ENCODE results near the gene ABR. TPM values are rescaled to one million over a fixed set of nuclear protein-coding genes. Genes with fewer than 3 reads are reported as not detected.
A peak's percentile ranks its signal among the peaks of the same experiment; 100 is the strongest.

Gene ABR
- polyA plus RNA-seq, 2 of the 4 experiments (the other 2 are of a cell fraction) = 70.9 to 73.8 TPM

DNA sequence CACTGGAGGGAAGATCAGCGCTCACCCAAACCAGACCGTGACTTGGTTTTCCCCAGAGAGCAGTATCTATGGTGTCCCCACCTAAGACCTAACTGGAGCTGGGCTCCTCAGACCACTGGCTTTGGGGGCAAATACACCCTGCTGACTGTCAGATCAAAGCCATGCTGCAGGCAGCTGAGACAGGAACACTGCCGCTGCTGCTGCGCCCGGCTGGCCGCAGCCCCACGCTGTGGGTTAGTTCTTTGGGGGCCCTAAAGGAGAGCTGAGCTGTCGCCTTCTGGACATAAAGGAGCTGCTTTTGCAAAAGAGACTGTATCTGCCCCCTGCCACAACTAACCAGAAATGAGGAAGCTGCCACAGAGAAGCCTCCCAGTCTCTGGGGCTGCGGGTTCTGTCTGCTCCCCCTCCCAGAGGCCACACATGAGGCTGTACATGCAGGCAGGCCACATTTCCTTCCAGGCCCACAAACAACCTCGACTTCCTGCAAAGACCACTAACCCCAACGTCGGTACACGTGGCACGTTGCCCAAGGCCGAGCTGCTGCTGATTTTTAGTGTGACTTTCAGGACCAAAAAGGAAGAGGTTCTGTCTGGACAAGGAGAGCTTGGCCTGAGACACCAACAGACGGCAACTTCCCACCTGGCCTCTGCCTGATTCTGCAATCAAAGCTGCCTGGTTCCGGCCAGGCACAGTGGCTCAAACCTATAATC lies 18.2 kb upstream of the ABR start (continued):
- TF ChIP-seq, protein P1, sequence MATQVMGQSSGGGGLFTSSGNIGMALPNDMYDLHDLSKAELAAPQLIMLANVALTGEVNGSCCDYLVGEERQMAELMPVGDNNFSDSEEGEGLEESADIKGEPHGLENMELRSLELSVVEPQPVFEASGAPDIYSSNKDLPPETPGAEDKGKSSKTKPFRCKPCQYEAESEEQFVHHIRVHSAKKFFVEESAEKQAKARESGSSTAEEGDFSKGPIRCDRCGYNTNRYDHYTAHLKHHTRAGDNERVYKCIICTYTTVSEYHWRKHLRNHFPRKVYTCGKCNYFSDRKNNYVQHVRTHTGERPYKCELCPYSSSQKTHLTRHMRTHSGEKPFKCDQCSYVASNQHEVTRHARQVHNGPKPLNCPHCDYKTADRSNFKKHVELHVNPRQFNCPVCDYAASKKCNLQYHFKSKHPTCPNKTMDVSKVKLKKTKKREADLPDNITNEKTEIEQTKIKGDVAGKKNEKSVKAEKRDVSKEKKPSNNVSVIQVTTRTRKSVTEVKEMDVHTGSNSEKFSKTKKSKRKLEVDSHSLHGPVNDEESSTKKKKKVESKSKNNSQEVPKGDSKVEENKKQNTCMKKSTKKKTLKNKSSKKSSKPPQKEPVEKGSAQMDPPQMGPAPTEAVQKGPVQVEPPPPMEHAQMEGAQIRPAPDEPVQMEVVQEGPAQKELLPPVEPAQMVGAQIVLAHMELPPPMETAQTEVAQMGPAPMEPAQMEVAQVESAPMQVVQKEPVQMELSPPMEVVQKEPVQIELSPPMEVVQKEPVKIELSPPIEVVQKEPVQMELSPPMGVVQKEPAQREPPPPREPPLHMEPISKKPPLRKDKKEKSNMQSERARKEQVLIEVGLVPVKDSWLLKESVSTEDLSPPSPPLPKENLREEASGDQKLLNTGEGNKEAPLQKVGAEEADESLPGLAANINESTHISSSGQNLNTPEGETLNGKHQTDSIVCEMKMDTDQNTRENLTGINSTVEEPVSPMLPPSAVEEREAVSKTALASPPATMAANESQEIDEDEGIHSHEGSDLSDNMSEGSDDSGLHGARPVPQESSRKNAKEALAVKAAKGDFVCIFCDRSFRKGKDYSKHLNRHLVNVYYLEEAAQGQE (IDR thresholded peaks at IDR 0.05) = no peak
- TF ChIP-seq CEBPB (IDR thresholded peaks at IDR 0.05) = no peak

DNA sequence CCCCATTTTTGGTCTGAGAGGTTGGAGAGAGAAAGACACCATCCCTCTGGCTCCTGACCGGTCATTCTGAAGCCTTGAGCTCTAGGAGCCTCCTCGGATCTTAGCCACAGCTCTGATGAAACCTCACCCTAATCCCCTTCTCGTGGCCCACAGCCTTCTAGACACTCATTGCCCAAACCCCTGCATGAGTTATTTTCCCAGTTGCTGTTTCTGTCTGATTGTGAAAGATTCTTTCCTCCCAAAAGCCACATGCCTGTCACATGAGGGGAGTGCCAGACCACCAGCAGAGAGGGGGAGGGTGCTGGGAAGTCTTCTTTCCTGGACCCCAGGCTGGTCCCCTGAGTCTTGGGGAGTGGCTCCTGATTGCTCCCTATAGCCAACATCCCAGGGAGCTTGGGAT lies 17.6 kb upstream of the ABR start:
- ATAC-seq (peak; percentile 11 to 28; a peak in 4 of 6 replicates), FAIRE-seq (no peak), DNase-seq (ENCODE audit: low read depth in 1 of 2, low spot score in 1 of 2) (no peak)
- H3K4me2 ChIP-seq = no peak overlapping the region
- POLR2A ChIA-PET = no interaction called here
- TF ChIP-seq FOSB (CRISPR knock-in tag; IDR thresholded peaks at IDR 0.05) (no peak), MAZ (IDR thresholded peaks at IDR 0.05; ENCODE audit: borderline replicate concordance, low read depth, low read length) (no peak), MYC (IDR thresholded peaks at IDR 0.05; ENCODE audit: borderline replicate concordance, low read length) (no peak), RCOR1 (IDR thresholded peaks at IDR 0.05; ENCODE audit: low read depth, low read length) (no peak), NFE2L2 (conservative IDR thresholded peaks at IDR 0.05; ENCODE audit: low read length) (no peak), CHD4 (IDR thresholded peaks at IDR 0.05; ENCODE audit: borderline replicate concordance) (no peak)
- TF ChIP-seq, protein P2, sequence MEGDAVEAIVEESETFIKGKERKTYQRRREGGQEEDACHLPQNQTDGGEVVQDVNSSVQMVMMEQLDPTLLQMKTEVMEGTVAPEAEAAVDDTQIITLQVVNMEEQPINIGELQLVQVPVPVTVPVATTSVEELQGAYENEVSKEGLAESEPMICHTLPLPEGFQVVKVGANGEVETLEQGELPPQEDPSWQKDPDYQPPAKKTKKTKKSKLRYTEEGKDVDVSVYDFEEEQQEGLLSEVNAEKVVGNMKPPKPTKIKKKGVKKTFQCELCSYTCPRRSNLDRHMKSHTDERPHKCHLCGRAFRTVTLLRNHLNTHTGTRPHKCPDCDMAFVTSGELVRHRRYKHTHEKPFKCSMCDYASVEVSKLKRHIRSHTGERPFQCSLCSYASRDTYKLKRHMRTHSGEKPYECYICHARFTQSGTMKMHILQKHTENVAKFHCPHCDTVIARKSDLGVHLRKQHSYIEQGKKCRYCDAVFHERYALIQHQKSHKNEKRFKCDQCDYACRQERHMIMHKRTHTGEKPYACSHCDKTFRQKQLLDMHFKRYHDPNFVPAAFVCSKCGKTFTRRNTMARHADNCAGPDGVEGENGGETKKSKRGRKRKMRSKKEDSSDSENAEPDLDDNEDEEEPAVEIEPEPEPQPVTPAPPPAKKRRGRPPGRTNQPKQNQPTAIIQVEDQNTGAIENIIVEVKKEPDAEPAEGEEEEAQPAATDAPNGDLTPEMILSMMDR (IDR thresholded peaks at IDR 0.05) = no peak
- TF ChIP-seq, protein P3, sequence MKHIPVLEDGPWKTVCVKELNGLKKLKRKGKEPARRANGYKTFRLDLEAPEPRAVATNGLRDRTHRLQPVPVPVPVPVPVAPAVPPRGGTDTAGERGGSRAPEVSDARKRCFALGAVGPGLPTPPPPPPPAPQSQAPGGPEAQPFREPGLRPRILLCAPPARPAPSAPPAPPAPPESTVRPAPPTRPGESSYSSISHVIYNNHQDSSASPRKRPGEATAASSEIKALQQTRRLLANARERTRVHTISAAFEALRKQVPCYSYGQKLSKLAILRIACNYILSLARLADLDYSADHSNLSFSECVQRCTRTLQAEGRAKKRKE (CRISPR knock-in tag; IDR thresholded peaks at IDR 0.05; ENCODE audit: low read depth) = no peak
- CTCF ChIA-PET = interaction anchor here (0.9 to 10.5 kb wide), 7 partner anchors 10 to 139 kb away, joined by 3 to 120 read pairs (median 5); no protein-coding TSS in a partner anchor
- H3K4me1 ChIP-seq = no peaks in the 10 kb centered on the region
- no peaks in the 10 kb centered on the region for H3K9me3 ChIP-seq
- H3K4me3 ChIP-seq = no peak overlapping the region
- WGBS (ENCODE audit: missing lambda C conversion rate) = 64% methylated on average over 3 of the region's 3 CpGs
- no peak overlapping the region for H3K27ac ChIP-seq

DNA sequence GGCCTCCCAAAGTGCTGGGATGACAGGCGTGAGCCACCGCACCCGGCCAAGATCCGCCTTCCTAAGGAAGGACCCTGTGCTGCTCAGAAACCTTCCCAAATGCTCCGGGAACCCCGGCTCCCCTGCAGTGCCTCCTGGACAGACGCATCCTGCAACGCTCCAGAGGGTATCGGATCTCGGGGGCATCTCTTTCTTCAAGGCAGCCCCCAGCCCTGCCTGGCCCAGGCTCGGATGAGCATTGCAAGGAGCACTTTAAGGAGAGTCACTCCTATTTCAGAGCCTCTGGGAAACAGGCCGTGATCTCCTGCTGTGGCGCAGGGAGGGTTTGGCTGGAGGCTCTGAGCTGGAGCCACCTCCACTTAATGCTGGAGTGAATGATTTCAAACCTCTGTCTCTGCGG lies 17.2 kb upstream of the ABR start:
- POLR2A ChIA-PET = no interaction called here
- H3K4me2 ChIP-seq = no peak overlapping the region
- H3K4me1 ChIP-seq = no peaks in the 10 kb centered on the region
- CTCF ChIA-PET = interaction anchor here (0.7 to 10.5 kb wide), 5 partner anchors 10 to 139 kb away, joined by 3 to 120 read pairs (median 9); no protein-coding TSS in a partner anchor
- FAIRE-seq (no peak), ATAC-seq (0 out of 6 replicates have a peak, but pooled peaks of 1 of the 2 experiments have one; percentile 11), DNase-seq (ENCODE audit: low read depth in 1 of 2, low spot score in 1 of 2) (no peak)
- H3K4me3 ChIP-seq = no peak overlapping the region
- WGBS (ENCODE audit: missing lambda C conversion rate) = 86% methylated on average over 14 of the region's 14 CpGs
- no peak overlapping the region for H3K27ac ChIP-seq
- H3K9me3 ChIP-seq = no peaks in the 10 kb centered on the region
- TF ChIP-seq FOSL2 (IDR thresholded peaks at IDR 0.05) (no peak), FOSL2 (CRISPR knock-in tag; IDR thresholded peaks at IDR 0.05) (no peak), NPAS2 (CRISPR knock-in tag; IDR thresholded peaks at IDR 0.05; ENCODE audit: borderline replicate concordance) (no peak), NFE2L2 (conservative IDR thresholded peaks at IDR 0.05; ENCODE audit: low read length) (no peak), ZNF302 (CRISPR knock-in tag; IDR thresholded peaks at IDR 0.05) (no peak), RFX5 (IDR thresholded peaks at IDR 0.05) (no peak), CBX2 (IDR thresholded peaks at IDR 0.05; ENCODE audit: borderline replicate concordance, low read depth) (no peak), JUNB (IDR thresholded peaks at IDR 0.05) (no peak)
